Measurements from ENCODE around the gene PRAME. TPM values are rescaled to one million over a fixed set of nuclear protein-coding genes. Genes with fewer than 3 reads are reported as not detected.

Gene PRAME
- total and polyA plus RNA-seq, 4 donors = not detected

DNA sequence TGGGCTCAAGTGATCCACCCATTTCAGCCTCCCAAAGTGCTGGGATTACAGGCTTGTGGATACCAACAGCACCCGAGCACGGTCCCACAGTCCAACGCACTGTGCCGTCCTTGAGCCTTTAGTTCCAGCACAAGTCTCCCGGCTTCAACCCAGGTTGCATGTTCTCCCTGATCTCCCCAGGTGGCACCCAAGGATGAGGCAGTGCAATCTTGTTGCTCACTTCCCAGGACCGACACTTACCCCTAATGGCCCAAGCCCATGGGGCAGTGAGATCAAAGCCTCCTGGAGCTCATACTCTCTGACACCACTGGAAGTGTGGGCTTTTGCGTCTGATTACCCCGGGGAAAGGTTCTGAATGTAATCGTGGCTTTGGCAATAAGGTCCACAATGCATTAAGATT, 3.5 kb downstream of the PRAME start:
- Histone ChIP-seq H3K9me3 (ENCODE audit: control insufficient read depth, low read length) (no peaks in the 10 kb centered on the region), H3K4me1 (ENCODE audit: control insufficient read depth in 1 of 2, insufficient read depth in 2 of 2, low read length in 2 of 2) (no peaks in the 10 kb centered on the region), H3K4me3 (ENCODE audit: low read length in 2 of 2) (no peak overlapping the region), H3K27me3 (ENCODE audit: control insufficient read depth in 1 of 2, insufficient read depth in 2 of 2, low read length in 1 of 2) (no peaks in the 10 kb centered on the region), H3K27ac (ENCODE audit: low read depth in 1 of 2, low read length in 2 of 2) (no peak overlapping the region), H3K36me3 (ENCODE audit: control insufficient read depth in 1 of 2, insufficient read depth in 2 of 2, low read length in 1 of 2) (no peaks in the 10 kb centered on the region)
- DNase-seq (no peak), ATAC-seq (ENCODE audit: low FRiP score) (no peak)
- WGBS, 2 donors = 90 to 91% methylated on average over 9 of the region's 9 CpGs
- intact Hi-C loops (cut with DNase I) = no loop called here

DNA sequence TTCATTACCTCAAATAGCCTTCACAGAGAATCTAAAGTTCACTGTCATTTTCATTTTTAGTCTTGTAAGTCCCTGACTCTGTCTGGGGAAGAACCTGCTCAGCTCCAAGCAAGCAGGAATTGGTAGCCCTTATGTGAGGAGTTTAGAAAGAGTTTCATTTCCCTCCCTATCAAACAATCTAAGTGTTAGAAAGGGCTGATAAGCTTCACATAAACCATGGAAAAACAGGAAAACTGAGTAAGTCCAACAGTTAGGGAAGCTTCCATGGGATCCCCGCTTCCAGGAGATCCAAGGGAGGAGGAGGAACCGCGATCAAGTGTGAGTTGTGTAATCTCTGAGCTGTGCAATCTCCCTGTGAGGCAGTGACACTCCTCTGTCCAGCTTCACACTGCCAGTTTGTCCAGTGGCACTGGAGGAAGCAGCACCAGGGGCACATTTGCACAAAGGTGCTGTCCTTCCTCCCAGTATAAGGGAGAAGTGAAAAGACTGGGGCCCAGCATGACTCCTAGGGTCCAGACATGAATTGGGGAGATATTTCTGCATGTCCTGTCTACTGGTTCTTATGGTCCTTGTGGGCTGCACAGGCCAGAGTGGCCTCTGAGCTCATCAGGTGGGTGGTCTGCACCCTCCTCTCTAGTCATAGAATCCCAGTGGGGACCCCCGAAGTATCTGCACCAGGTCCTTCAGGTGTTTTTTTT, 4.3 kb downstream of the PRAME start:
- DNase-seq (no peak), ATAC-seq (ENCODE audit: low FRiP score) (no peak)
- no peaks in the 10 kb centered on the region for H3K36me3 ChIP-seq (ENCODE audit: control insufficient read depth in 1 of 2, insufficient read depth in 2 of 2, low read length in 1 of 2)
- H3K4me1 ChIP-seq (ENCODE audit: control insufficient read depth in 1 of 2, insufficient read depth in 2 of 2, low read length in 2 of 2) = no peaks in the 10 kb centered on the region
- no peaks in the 10 kb centered on the region for H3K27me3 ChIP-seq (ENCODE audit: control insufficient read depth in 1 of 2, insufficient read depth in 2 of 2, low read length in 1 of 2)
- no peak overlapping the region for H3K4me3 ChIP-seq (ENCODE audit: low read length in 2 of 2)
- no peaks in the 10 kb centered on the region for H3K9me3 ChIP-seq (ENCODE audit: control insufficient read depth, low read length)
- intact Hi-C loops (cut with DNase I) = no loop called here
- 89 to 90% methylated on average over 4 of the region's 4 CpGs for WGBS, 2 donors
- H3K27ac ChIP-seq (ENCODE audit: low read depth in 1 of 2, low read length in 2 of 2) = no peak overlapping the region

DNA sequence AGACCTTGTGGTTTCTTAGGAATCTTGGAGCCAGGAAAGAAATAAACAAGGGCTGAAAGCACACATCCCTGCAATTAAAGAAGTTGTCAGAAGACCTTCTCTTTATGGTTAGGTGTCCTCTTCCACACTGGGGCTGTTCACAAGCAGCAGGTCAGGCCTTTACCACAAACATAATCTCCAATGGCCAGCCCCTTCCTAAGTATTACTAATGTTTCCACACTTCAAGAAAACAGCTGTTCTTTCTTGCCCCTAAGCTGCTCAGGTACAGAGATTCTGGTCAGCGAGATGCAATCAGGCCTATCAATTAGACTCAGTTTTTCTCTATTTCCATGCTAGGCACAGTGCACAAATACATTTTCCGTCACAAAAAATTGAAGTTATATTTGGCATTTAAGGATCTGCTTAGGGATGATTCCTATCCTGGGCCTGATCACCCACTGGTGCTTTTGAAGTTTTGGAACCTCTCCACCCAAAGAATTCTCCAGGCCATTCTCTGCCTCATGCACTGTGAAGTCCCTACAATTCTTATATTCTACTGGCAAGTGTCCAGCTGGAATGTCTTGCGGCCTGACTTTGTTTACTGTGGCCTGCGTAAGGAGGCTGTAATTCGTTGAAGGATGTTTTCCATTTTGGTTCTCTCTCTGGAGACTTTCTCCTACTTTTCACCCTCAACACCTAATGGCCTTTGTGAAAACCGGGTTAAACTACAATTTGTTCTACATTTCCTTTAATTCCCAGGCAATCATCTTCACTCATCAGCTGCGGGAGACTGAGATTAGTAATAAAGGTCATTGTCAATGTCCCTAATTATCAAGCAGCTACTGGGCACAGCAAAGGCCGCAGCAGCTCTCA, 5.1 kb downstream of the PRAME start:
- no peaks in the 10 kb centered on the region for H3K4me1 ChIP-seq (ENCODE audit: control insufficient read depth in 1 of 2, insufficient read depth in 2 of 2, low read length in 2 of 2)
- intact Hi-C loops (cut with DNase I) = no loop called here
- no peaks in the 10 kb centered on the region for H3K36me3 ChIP-seq (ENCODE audit: control insufficient read depth in 1 of 2, insufficient read depth in 2 of 2, low read length in 1 of 2)
- no peaks in the 10 kb centered on the region for H3K27me3 ChIP-seq (ENCODE audit: control insufficient read depth in 1 of 2, insufficient read depth in 2 of 2, low read length in 1 of 2)
- WGBS, 2 donors = 50 to 51% methylated on average over 8 of the region's 8 CpGs
- DNase-seq = no peak
- no peak overlapping the region for H3K4me3 ChIP-seq (ENCODE audit: low read length in 2 of 2)
- H3K9me3 ChIP-seq (ENCODE audit: control insufficient read depth, low read length) = no peaks in the 10 kb centered on the region
- H3K27ac ChIP-seq (ENCODE audit: low read depth in 1 of 2, low read length in 2 of 2) = no peak overlapping the region
- no peak for ATAC-seq (ENCODE audit: low FRiP score)

DNA sequence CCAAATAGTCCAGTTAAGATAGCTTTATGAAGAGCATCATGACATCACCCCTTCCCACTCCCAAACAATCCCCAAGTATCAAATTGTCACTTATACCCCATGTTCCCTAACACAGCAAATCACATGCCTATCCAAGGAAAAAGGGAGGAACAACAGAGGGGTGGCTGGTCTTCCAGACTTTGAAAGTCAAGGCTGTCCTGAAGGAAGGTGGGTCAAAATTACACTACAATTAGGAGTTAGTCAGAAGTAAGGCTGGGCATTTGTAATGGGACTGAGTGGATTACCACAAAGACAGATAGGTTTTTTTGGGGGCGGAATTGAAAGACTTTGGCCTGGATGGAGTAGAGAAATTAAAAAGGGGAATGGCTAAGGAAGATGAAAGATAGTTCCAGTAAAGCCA, 5.9 kb downstream of the PRAME start:
- no peak for ATAC-seq (ENCODE audit: low FRiP score)

DNA sequence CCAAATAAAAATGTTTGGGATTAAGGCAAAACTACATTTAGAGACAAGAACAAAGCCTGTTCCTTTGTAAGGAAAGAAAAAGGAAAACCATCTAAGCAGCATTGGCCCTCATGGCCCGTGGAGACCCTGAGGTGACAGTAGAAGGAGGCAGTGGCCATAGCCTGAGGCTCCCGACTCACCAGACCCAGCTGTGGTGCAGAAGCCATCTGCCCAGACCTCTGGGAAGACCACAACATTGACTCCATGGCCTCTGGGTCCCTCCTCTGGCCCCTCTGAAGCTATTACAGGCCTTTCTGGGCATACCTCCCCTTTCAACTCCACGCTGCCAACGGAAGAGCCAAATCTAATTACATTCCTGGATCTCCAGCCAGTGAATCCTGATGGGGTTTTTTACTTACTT, 6.4 kb downstream of the PRAME start:
- WGBS, 2 donors = 50 to 58% methylated on average over 4 of the region's 4 CpGs
- no peaks in the 10 kb centered on the region for H3K9me3 ChIP-seq (ENCODE audit: control insufficient read depth, low read length)
- DNase-seq (no peak), ATAC-seq (ENCODE audit: low FRiP score) (no peak)
- H3K4me1 ChIP-seq (ENCODE audit: control insufficient read depth in 1 of 2, insufficient read depth in 2 of 2, low read length in 2 of 2) = no peaks in the 10 kb centered on the region
- H3K4me3 ChIP-seq (ENCODE audit: low read length in 2 of 2) = no peak overlapping the region
- H3K36me3 ChIP-seq (ENCODE audit: control insufficient read depth in 1 of 2, insufficient read depth in 2 of 2, low read length in 1 of 2) = no peaks in the 10 kb centered on the region
- H3K27ac ChIP-seq (ENCODE audit: low read depth in 1 of 2, low read length in 2 of 2) = no peak overlapping the region
- no peaks in the 10 kb centered on the region for H3K27me3 ChIP-seq (ENCODE audit: control insufficient read depth in 1 of 2, insufficient read depth in 2 of 2, low read length in 1 of 2)
- intact Hi-C loops (cut with DNase I) = no loop called here

More for the DNA sequence above, 5.9 kb downstream of the PRAME start:
- Histone ChIP-seq H3K27me3 (ENCODE audit: control insufficient read depth in 1 of 2, insufficient read depth in 2 of 2, low read length in 1 of 2) (no peaks in the 10 kb centered on the region), H3K36me3 (ENCODE audit: control insufficient read depth in 1 of 2, insufficient read depth in 2 of 2, low read length in 1 of 2) (no peaks in the 10 kb centered on the region), H3K9me3 (ENCODE audit: control insufficient read depth, low read length) (no peaks in the 10 kb centered on the region), H3K27ac (ENCODE audit: low read depth in 1 of 2, low read length in 2 of 2) (no peak overlapping the region), H3K4me3 (ENCODE audit: low read length in 2 of 2) (no peak overlapping the region), H3K4me1 (ENCODE audit: control insufficient read depth in 1 of 2, insufficient read depth in 2 of 2, low read length in 2 of 2) (no peaks in the 10 kb centered on the region)
- no peak for DNase-seq
- WGBS, 2 donors = 79 to 85% methylated on average over 1 of the region's 1 CpG
- intact Hi-C loops (cut with DNase I) = no loop called here

DNA sequence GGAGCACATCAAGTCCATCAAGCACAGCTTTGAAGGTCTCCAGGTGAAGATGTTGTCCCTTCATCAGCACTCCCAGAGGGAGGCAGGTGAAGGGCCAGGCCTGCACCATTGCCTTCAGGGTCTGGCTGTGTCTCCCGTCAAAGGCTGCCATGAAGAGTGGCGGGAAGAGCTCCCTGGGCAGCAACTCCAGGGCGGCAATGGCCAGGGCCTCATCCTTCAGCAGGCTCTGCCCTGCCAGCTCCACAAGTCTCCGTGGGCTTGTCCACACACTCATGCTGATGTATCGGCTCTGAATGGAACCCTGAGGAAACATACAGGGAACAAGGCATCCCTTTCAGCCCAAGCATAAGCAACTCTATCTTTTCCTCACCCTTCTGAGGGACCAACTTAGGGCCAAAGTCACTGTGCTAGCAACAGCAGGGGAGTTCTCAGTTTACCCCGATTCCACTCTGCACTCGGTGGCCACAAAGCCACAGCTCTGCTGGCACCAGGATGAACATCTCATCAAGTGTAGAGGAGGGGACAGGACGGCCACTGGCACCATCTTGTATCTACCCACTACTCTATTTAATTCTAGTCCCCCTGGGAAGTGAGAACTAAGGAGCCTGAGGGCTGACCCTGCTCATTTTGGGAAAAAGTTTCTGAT, 8.2 kb downstream of the PRAME start:
- no peaks in the 10 kb centered on the region for H3K27me3 ChIP-seq (ENCODE audit: control insufficient read depth in 1 of 2, insufficient read depth in 2 of 2, low read length in 1 of 2)
- no peaks in the 10 kb centered on the region for H3K4me1 ChIP-seq (ENCODE audit: control insufficient read depth in 1 of 2, insufficient read depth in 2 of 2, low read length in 2 of 2)
- no peaks in the 10 kb centered on the region for H3K9me3 ChIP-seq (ENCODE audit: control insufficient read depth, low read length)
- H3K4me3 ChIP-seq (ENCODE audit: low read length in 2 of 2) = no peak overlapping the region
- no peaks in the 10 kb centered on the region for H3K36me3 ChIP-seq (ENCODE audit: control insufficient read depth in 1 of 2, insufficient read depth in 2 of 2, low read length in 1 of 2)
- no peak overlapping the region for H3K27ac ChIP-seq (ENCODE audit: low read depth in 1 of 2, low read length in 2 of 2)
- ATAC-seq (ENCODE audit: low FRiP score) (no peak), DNase-seq (no peak)
- WGBS, 2 donors = 81 to 83% methylated on average over 8 of the region's 8 CpGs
- intact Hi-C loops (cut with DNase I) = no loop called here

DNA sequence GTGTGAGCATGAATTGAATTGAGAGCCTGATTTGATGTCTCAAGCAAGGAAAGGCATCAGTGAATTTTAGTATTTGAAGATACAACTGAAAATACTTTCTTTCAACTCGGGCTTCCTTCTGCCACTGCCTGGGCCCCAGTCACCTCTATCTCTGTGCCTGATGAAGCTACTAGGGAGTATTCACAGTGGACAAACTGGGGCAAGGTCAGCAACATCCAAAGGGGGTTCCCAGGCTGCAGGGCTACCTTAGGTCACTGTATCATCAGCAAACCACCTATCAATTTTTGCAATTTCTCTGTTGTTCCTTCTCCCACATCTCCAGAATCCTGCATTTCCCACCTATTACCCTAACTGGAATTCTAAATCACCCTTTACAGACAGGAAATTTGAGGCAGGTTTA, 10.2 kb downstream of the PRAME start:
- intact Hi-C loops (cut with DNase I) = no loop called here
- H3K4me1 ChIP-seq (ENCODE audit: control insufficient read depth in 1 of 2, insufficient read depth in 2 of 2, low read length in 2 of 2) = no peaks in the 10 kb centered on the region
- DNase-seq = no peak
- no peak for ATAC-seq (ENCODE audit: low FRiP score)
- WGBS, 2 donors = 46 to 63% methylated on average over 1 of the region's 1 CpG
- no peaks in the 10 kb centered on the region for H3K9me3 ChIP-seq (ENCODE audit: control insufficient read depth, low read length)
- no peaks in the 10 kb centered on the region for H3K27me3 ChIP-seq (ENCODE audit: control insufficient read depth in 1 of 2, insufficient read depth in 2 of 2, low read length in 1 of 2)
- H3K4me3 ChIP-seq (ENCODE audit: low read length in 2 of 2) = no peak overlapping the region
- no peak overlapping the region for H3K27ac ChIP-seq (ENCODE audit: low read depth in 1 of 2, low read length in 2 of 2)
- no peaks in the 10 kb centered on the region for H3K36me3 ChIP-seq (ENCODE audit: control insufficient read depth in 1 of 2, insufficient read depth in 2 of 2, low read length in 1 of 2)

DNA sequence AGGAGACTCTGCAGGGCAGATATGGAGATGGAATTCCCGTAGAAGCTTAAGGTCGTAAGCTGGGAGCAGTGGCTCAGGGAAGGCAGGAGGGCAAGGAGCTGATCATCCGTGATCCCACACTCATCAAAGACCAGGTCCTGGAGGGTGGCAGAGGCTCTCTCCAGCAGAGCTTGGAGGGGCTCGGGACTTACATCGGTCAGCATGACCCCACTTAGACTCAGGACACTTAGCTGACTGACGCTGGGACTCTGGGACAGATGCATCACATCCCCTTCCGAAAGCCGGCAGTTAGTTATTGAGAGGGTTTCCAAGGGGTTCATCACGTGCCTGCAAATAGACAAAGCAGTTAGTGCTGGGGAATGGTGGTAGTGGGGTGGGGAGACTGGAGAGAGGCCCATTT, 10.7 kb downstream of the PRAME start:
- DNase-seq = no peak
- intact Hi-C loops (cut with DNase I) = no loop called here
- H3K4me3 ChIP-seq (ENCODE audit: low read length in 2 of 2) = no peak overlapping the region
- WGBS, 2 donors = 68 to 73% methylated on average over 9 of the region's 9 CpGs
- H3K27ac ChIP-seq (ENCODE audit: low read depth in 1 of 2, low read length in 2 of 2) = no peak overlapping the region
- H3K9me3 ChIP-seq (ENCODE audit: control insufficient read depth, low read length) = no peaks in the 10 kb centered on the region
- H3K4me1 ChIP-seq (ENCODE audit: control insufficient read depth in 1 of 2, insufficient read depth in 2 of 2, low read length in 2 of 2) = no peaks in the 10 kb centered on the region
- H3K36me3 ChIP-seq (ENCODE audit: control insufficient read depth in 1 of 2, insufficient read depth in 2 of 2, low read length in 1 of 2) = no peaks in the 10 kb centered on the region
- no peaks in the 10 kb centered on the region for H3K27me3 ChIP-seq (ENCODE audit: control insufficient read depth in 1 of 2, insufficient read depth in 2 of 2, low read length in 1 of 2)
- no peak for ATAC-seq (ENCODE audit: low FRiP score)

Measured in aorta (tissue), 5 donors.